Measurements from ENCODE around the gene MAST4. TPM values are rescaled to one million over a fixed set of nuclear protein-coding genes. Genes with fewer than 3 reads are reported as not detected.

MAST4 gene
- total RNA-seq, 1 experiment from 2014 or later: 11.8 TPM

- Histone ChIP-seq H2AFZ (ENCODE audit: low read length) (no peak overlapping the region), H3K4me1 (ENCODE audit: low read length) (peaks cover 8% of the 10 kb centered on the region)
Observed at GRCh38 chr5:66848749-66849641, 252.8 kb downstream of the MAST4 start.

DNA sequence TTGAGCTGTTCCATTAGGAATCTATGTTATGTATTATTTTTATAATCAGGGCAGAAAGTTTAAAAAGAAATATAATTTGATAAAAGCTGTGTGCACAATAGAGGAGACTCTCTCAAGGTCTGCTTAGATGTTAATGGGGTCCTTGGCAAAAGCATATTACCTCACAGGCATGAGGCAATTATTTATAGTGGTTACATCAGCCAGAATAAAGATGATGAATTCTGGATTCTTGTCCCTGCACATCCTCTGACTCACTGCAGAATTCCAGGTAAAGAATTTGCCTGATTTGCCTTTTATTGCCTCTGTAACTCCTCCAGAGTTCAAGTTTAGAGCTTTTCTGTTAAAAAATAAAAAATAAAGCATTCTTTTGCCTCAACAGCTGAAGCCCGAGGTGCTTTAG is 253.6 kb downstream of the MAST4 start:
- Histone ChIP-seq H4K20me1 (ENCODE audit: insufficient read depth, low read depth, low read length) (no peaks in the 10 kb centered on the region), H3K79me2 (ENCODE audit: low read length) (no peaks in the 10 kb centered on the region), H2AFZ (ENCODE audit: low read length) (no peak overlapping the region), H3K27me3 (ENCODE audit: low read length) (no peaks in the 10 kb centered on the region), H3K9me2 (replicated peaks; ENCODE audit: insufficient read depth, low read length) (no peaks in the 10 kb centered on the region), H3K4me2 (ENCODE audit: low read depth, low read length, poor library complexity, severe bottlenecking) (no peak overlapping the region), H3K36me3 (ENCODE audit: insufficient read depth, low read length) (no peaks in the 10 kb centered on the region), H3K4me1 (ENCODE audit: low read length) (peaks cover 8% of the 10 kb centered on the region), H3K4me3 (ENCODE audit: low read length) (no peak overlapping the region), H3K9me3 (ENCODE audit: low read length) (no peaks in the 10 kb centered on the region), H3K27ac (ENCODE audit: low read length) (no peak overlapping the region), H3K9ac (ENCODE audit: low read length) (no peak overlapping the region)
- no peak for DNase-seq

More at GRCh38 chr5:66848749-66849641, 252.8 kb downstream of the MAST4 start:
- Histone ChIP-seq H3K36me3 (ENCODE audit: insufficient read depth, low read length) (no peaks in the 10 kb centered on the region), H3K9me3 (ENCODE audit: low read length) (no peaks in the 10 kb centered on the region), H3K4me3 (ENCODE audit: low read length) (no peak overlapping the region), H4K20me1 (ENCODE audit: insufficient read depth, low read depth, low read length) (no peaks in the 10 kb centered on the region), H3K27ac (ENCODE audit: low read length) (no peak overlapping the region), H3K4me2 (ENCODE audit: low read depth, low read length, poor library complexity, severe bottlenecking) (no peak overlapping the region), H3K9me2 (replicated peaks; ENCODE audit: insufficient read depth, low read length) (no peaks in the 10 kb centered on the region), H3K27me3 (ENCODE audit: low read length) (no peaks in the 10 kb centered on the region), H3K79me2 (ENCODE audit: low read length) (no peaks in the 10 kb centered on the region), H3K9ac (ENCODE audit: low read length) (no peak overlapping the region)
- no peak for DNase-seq

- no peak overlapping the region for H3K9ac ChIP-seq (ENCODE audit: low read length)
- no peaks in the 10 kb centered on the region for H3K27me3 ChIP-seq (ENCODE audit: low read length)
- no peak overlapping the region for H2AFZ ChIP-seq (ENCODE audit: low read length)
- no peaks in the 10 kb centered on the region for H3K36me3 ChIP-seq (ENCODE audit: insufficient read depth, low read length)
- H3K9me2 ChIP-seq (replicated peaks; ENCODE audit: insufficient read depth, low read length): no peaks in the 10 kb centered on the region
- H3K9me3 ChIP-seq (ENCODE audit: low read length): no peaks in the 10 kb centered on the region
- no peak for DNase-seq
- peaks cover 8% of the 10 kb centered on the region for H3K4me1 ChIP-seq (ENCODE audit: low read length)
- H3K79me2 ChIP-seq (ENCODE audit: low read length): no peaks in the 10 kb centered on the region
- H3K4me3 ChIP-seq (ENCODE audit: low read length): no peak overlapping the region
- H3K4me2 ChIP-seq (ENCODE audit: low read depth, low read length, poor library complexity, severe bottlenecking): no peak overlapping the region
- H4K20me1 ChIP-seq (ENCODE audit: insufficient read depth, low read depth, low read length): no peaks in the 10 kb centered on the region
- H3K27ac ChIP-seq (ENCODE audit: low read length): no peak overlapping the region
Observed at GRCh38 chr5:66850354-66851075, 254.3 kb downstream of the MAST4 start.

DNA sequence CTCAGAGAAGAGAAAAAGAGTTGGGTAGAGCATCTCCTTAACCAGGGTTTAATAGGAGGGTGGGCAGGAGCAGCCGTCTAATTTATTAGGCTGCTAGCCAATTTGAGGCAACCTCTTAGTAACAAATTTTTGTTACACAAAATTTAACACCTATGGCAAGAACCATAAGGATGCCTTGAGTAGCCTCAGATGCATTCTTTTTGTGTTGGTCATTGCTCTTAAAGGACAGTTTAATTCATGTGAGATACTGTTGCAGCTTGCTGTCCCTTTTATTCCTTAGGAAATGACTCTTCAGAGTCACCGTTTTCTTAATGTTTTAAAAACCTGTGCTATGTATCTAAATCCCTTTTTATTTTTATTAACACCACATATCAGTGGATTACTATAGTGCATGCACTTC is 255.1 kb downstream of the MAST4 start:
- no peak overlapping the region for H3K27ac ChIP-seq (ENCODE audit: low read length)
- H3K4me2 ChIP-seq (ENCODE audit: low read depth, low read length, poor library complexity, severe bottlenecking): no peak overlapping the region
- H3K9ac ChIP-seq (ENCODE audit: low read length): no peak overlapping the region

GRCh38 chr5:66854416-66854815 is 258.2 kb downstream of the MAST4 start:
- no peaks in the 10 kb centered on the region for H3K9me2 ChIP-seq (replicated peaks; ENCODE audit: insufficient read depth, low read length)
- no peak overlapping the region for H3K27ac ChIP-seq (ENCODE audit: low read length)
- no peaks in the 10 kb centered on the region for H3K9me3 ChIP-seq (ENCODE audit: low read length)
- H4K20me1 ChIP-seq (ENCODE audit: insufficient read depth, low read depth, low read length): no peaks in the 10 kb centered on the region
- no peak overlapping the region for H2AFZ ChIP-seq (ENCODE audit: low read length)
- H3K4me3 ChIP-seq (ENCODE audit: low read length): no peak overlapping the region
- no peak overlapping the region for H3K4me2 ChIP-seq (ENCODE audit: low read depth, low read length, poor library complexity, severe bottlenecking)
- no peaks in the 10 kb centered on the region for H3K79me2 ChIP-seq (ENCODE audit: low read length)
- DNase-seq: no peak
- peaks cover 8% of the 10 kb centered on the region for H3K4me1 ChIP-seq (ENCODE audit: low read length)
- no peaks in the 10 kb centered on the region for H3K36me3 ChIP-seq (ENCODE audit: insufficient read depth, low read length)
- no peak overlapping the region for H3K9ac ChIP-seq (ENCODE audit: low read length)
- H3K27me3 ChIP-seq (ENCODE audit: low read length): no peaks in the 10 kb centered on the region

More for the DNA sequence above, 255.1 kb downstream of the MAST4 start:
- no peak overlapping the region for H2AFZ ChIP-seq (ENCODE audit: low read length)
- no peaks in the 10 kb centered on the region for H3K9me3 ChIP-seq (ENCODE audit: low read length)
- no peaks in the 10 kb centered on the region for H3K79me2 ChIP-seq (ENCODE audit: low read length)
- no peaks in the 10 kb centered on the region for H3K27me3 ChIP-seq (ENCODE audit: low read length)
- H3K4me3 ChIP-seq (ENCODE audit: low read length): no peak overlapping the region
- peaks cover 8% of the 10 kb centered on the region for H3K4me1 ChIP-seq (ENCODE audit: low read length)
- no peak for DNase-seq
- no peaks in the 10 kb centered on the region for H3K36me3 ChIP-seq (ENCODE audit: insufficient read depth, low read length)
- H4K20me1 ChIP-seq (ENCODE audit: insufficient read depth, low read depth, low read length): no peaks in the 10 kb centered on the region
- no peaks in the 10 kb centered on the region for H3K9me2 ChIP-seq (replicated peaks; ENCODE audit: insufficient read depth, low read length)

GRCh38 chr5:66856041-66856805 is 260.0 kb downstream of the MAST4 start:
- Histone ChIP-seq H2AFZ (ENCODE audit: low read length) (no peak overlapping the region), H3K27ac (ENCODE audit: low read length) (no peak overlapping the region), H3K36me3 (ENCODE audit: insufficient read depth, low read length) (no peaks in the 10 kb centered on the region), H3K4me3 (ENCODE audit: low read length) (no peak overlapping the region), H3K4me1 (ENCODE audit: low read length) (peaks cover 4% of the 10 kb centered on the region; the same call in 1 of the 2 replicates), H3K79me2 (ENCODE audit: low read length) (no peaks in the 10 kb centered on the region), H3K4me2 (ENCODE audit: low read depth, low read length, poor library complexity, severe bottlenecking) (no peak overlapping the region), H4K20me1 (ENCODE audit: insufficient read depth, low read depth, low read length) (no peaks in the 10 kb centered on the region), H3K27me3 (ENCODE audit: low read length) (no peaks in the 10 kb centered on the region), H3K9ac (ENCODE audit: low read length) (no peak overlapping the region), H3K9me2 (replicated peaks; ENCODE audit: insufficient read depth, low read length) (no peaks in the 10 kb centered on the region), H3K9me3 (ENCODE audit: low read length) (no peaks in the 10 kb centered on the region)
- DNase-seq: no peak

DNA sequence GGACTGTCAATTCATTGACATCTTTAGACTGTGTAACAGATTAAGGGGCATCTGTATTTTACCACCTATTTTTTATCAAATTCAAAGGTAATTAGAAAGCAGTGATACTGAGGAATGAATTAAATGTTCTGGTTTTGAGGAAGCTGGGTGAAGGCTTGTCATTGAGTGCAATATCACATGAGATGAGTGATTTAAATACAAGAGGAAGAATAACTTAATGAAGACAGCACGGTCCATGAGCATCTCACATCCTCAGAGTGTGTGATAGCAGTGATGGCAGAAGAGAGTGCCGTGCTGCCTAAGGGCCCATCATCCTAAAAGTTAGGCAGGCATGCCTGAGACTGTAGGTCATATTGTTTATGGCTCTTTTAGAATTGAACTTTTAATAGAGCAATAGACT is 263.3 kb downstream of the MAST4 start:
- no peak overlapping the region for H3K27ac ChIP-seq (ENCODE audit: low read length)

More for the DNA sequence above, 263.3 kb downstream of the MAST4 start:
- Histone ChIP-seq H3K9me2 (replicated peaks; ENCODE audit: insufficient read depth, low read length) (no peaks in the 10 kb centered on the region), H4K20me1 (ENCODE audit: insufficient read depth, low read depth, low read length) (no peaks in the 10 kb centered on the region), H3K4me3 (ENCODE audit: low read length) (no peak overlapping the region), H3K79me2 (ENCODE audit: low read length) (no peaks in the 10 kb centered on the region), H3K27me3 (ENCODE audit: low read length) (no peaks in the 10 kb centered on the region), H3K36me3 (ENCODE audit: insufficient read depth, low read length) (no peaks in the 10 kb centered on the region), H3K4me1 (ENCODE audit: low read length) (peaks cover 7% of the 10 kb centered on the region), H3K4me2 (ENCODE audit: low read depth, low read length, poor library complexity, severe bottlenecking) (no peak overlapping the region), H3K9me3 (ENCODE audit: low read length) (no peaks in the 10 kb centered on the region), H2AFZ (ENCODE audit: low read length) (no peak overlapping the region), H3K9ac (ENCODE audit: low read length) (no peak overlapping the region)
- peak; percentile 49 for DNase-seq

All from Karpas-422 (cell line).